SU-DHL-6 (cell line): Measurements from ENCODE around the gene RASAL3.

ENCODE experiments used
- CTCF ChIP-seq: fragments of 200-600 bp; sonication (generic); IDR thresholded peaks from one replicate; pipeline ENCODE4 v1.5.1; 2017; ENCODE audit warnings: antibody characterized with exemption, mild to moderate bottlenecking, low read length, moderate library complexity; ENCODE audit not compliant: insufficient read depth, poor library complexity, severe bottlenecking
- EZH2phosphoT487 ChIP-seq: fragments of 200-600 bp; sonication (generic), shearing (Covaris generic); conservative IDR thresholded peaks from 2 replicates; pipeline ENCODE4 v1.6.1; 2018; ENCODE audit warnings: mild to moderate bottlenecking, antibody characterized with exemption, low read length, moderate library complexity, mixed read lengths

- no peak for TF ChIP-seq CTCF
- TF ChIP-seq EZH2phosphoT487 = no peak
These were observed 37.6 kb downstream of the RASAL3 start for GRCh38 chr19:15426485-15427349.
